HG03457 (cell line): ENCODE measurements around the gene SMARCA1.
"Not testable (repeated sequence)": the region's sequence is repeated elsewhere in the genome, so short reads cannot be mapped to it uniquely, and the experiment has no call there.

Experiments
- ATAC-seq: cut with Tn5 transposase; IDR thresholded peaks from one replicate; pipeline ENCODE4 v1.9.1; 2021; ENCODE audit warnings: moderate number of reproducible peaks; ENCODE audit not compliant: unreplicated experiment

The SMARCA1 gene, protein sequence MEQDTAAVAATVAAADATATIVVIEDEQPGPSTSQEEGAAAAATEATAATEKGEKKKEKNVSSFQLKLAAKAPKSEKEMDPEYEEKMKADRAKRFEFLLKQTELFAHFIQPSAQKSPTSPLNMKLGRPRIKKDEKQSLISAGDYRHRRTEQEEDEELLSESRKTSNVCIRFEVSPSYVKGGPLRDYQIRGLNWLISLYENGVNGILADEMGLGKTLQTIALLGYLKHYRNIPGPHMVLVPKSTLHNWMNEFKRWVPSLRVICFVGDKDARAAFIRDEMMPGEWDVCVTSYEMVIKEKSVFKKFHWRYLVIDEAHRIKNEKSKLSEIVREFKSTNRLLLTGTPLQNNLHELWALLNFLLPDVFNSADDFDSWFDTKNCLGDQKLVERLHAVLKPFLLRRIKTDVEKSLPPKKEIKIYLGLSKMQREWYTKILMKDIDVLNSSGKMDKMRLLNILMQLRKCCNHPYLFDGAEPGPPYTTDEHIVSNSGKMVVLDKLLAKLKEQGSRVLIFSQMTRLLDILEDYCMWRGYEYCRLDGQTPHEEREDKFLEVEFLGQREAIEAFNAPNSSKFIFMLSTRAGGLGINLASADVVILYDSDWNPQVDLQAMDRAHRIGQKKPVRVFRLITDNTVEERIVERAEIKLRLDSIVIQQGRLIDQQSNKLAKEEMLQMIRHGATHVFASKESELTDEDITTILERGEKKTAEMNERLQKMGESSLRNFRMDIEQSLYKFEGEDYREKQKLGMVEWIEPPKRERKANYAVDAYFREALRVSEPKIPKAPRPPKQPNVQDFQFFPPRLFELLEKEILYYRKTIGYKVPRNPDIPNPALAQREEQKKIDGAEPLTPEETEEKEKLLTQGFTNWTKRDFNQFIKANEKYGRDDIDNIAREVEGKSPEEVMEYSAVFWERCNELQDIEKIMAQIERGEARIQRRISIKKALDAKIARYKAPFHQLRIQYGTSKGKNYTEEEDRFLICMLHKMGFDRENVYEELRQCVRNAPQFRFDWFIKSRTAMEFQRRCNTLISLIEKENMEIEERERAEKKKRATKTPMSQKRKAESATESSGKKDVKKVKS

DNA sequence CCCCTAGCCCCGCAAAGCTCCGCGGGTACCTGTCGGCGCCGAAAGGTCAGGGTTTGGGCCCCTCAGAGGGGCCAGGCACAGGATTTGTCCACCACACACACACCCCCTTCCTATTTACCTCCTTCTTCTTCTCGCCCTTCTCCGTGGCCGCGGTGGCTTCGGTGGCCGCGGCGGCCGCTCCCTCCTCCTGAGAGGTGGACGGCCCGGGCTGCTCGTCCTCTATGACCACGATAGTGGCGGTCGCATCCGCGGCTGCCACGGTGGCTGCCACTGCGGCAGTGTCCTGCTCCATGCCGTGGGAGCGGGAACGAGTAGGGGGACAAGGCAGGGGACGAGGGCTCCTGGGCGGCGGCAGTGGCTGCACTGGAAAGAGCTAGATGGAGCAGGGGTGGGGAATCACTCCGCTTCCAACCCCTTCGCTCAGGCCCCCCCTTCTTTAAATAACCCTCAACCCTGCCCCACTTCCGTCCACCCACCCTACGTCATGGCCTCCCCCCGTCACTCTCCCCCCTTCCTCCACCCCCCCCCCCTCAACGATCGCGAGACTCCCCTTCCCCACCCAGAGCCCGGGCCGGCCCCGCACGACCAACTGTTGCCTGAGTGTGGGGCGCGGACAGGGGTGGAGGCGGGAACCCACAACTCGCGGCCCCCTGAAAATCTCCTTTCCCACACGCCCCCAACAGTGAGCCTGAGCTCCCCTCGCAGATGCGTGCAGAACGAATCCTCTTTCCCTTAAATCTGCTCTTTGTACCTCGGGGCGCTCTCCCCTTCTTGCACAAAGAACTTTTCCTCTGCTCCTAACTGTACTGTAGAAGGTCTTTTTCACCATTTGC is at the start of gene SMARCA1:
SMARCA1 (minus strand) TSS at position 412 of the 833 bp plus-strand sequence; CDS start at position 292, 120 bp downstream.
- ATAC-seq, result no peak

DNA sequence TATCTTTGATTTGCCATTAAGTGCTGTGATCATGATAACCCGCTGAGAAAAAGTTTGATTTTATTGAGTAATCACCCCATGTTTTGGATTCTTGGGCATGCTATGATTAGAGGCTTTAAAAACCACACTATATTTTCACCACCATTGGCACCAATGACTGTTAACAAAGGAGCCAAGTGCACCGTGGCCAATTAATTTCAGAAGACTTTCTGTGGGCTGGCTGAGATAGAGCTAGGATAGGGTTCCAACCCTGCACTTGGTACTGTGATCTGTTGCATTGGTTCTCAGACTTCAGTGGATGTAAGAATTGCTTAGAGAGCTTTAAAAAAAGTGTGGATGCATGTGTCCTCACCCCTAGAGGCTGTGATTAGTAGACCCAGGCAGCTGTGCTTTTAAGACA is 49.1 kb upstream of the SMARCA1 start:
- no peak for ATAC-seq

DNA sequence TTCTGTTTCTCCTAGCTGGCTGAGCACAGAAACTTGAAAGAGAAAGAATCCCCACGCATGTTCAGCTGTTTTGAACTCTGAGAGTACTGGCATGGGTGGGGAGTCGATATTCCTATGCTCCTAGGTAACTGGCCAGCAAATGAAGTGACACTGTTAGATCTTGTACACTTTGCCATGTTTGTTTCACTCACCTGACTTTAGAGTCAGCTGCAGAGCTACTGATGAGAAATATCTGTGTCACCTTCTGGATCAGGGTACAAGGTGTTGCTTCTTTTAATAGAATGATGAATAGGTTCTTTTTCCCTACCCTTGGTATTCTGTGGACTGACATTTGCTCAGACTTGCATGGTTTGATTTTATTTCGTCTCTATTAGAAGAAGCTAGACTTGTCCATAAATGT is 45.1 kb upstream of the SMARCA1 start:
- no peak for ATAC-seq

DNA sequence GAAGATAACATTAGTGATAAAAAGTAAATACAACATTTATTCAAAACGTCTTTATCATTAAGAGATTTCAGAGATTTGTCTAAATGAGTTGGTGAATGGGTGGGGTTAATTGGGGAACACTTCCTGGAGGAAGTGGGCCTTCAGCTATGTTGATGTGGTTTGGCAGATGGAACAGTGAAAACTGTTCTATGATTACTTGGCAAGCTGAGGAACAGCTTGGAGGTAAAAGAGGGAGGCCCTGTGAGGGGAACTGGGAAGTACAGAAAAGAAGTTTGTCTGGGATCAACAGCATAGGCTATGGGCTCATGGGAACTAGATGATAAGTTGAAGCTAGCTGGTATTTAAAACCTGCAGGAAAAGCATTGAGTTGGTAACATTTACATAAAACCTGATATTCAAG is 42.8 kb upstream of the SMARCA1 start:
- no peak for ATAC-seq

DNA sequence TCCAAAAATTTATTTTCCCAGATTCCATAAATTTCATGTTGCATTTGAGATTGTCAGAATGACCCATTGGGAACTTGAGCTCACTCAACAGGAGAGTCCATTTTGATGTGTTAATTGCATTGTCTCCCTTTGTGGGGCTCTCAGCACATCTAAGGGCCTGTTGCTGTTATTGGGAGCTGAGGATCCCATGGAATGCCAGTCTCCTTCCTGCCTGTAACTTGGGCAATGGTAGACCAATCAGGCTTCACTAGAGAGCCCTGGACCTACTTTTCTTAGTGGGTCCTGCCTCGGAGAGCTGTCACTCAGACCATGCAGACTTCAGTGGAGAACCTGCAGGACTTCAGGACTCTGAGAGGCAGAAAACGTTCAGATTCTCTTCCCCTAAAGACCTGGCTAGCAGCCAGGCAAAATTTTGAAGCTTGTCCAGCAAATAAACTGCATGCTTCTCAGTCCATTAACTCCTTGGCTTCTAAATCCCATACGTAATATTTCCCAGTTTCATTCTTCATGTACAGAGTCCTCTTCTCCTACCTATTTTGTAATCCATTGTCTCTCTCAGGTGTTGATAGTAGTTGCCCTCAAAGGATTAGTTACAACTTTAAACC is 41.9 kb upstream of the SMARCA1 start:
- no peak for ATAC-seq

DNA sequence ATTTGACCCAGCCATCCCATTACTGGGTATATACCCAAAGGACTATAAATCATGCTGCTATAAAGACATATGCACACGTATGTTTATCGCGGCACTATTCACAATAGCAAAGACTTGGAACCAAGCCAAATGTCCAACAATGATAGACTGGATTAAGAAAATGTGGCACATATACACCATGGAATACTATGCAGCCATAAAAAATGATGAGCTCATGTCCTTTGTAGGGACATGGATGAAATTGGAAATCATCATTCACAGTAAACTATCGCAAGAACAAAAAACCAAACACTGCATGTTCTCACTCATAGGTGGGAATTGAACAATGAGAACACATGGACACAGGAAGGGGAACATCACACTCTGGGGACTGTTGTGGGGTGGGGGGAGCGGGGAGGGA is 41.1 kb upstream of the SMARCA1 start:
- not testable (repeated sequence) for ATAC-seq

DNA sequence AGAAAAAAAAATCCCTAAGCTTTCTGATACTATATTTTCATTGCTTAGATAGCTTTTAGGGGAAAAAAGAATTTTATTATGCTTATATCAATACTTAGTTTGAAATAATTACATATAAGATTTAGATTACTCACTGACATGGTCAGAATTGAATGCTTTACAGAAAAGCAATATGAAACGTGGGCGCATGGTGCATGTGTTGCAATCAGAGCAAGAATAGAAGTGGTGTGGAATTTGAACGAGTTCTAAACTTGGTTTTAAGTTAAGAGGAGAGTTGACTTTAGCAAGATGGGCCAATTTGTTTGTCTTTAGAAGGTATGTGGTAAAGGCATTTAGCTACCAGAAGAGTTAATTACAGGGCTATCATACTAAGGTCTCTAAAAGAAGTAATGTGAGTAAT is 38.2 kb upstream of the SMARCA1 start:
- no peak for ATAC-seq

DNA sequence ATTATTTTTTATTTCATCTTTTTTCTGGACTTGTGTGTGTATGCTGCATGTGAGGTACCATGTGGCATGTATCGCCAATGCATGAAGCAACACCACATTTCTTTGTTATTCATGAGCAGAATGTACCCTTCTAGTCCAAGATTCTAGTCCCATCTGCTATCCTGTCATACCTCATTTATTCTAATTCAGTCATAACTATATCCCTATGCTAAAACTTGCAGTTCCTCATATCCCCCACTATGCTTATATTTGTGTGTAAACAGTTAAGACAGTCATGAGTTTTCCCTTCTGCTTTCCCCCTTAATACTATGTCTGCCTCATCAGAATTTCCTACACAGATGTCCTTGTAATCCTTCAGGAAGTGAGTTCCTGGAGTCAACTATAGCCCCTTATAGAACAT is 36.5 kb upstream of the SMARCA1 start:
- ATAC-seq, result no peak

DNA sequence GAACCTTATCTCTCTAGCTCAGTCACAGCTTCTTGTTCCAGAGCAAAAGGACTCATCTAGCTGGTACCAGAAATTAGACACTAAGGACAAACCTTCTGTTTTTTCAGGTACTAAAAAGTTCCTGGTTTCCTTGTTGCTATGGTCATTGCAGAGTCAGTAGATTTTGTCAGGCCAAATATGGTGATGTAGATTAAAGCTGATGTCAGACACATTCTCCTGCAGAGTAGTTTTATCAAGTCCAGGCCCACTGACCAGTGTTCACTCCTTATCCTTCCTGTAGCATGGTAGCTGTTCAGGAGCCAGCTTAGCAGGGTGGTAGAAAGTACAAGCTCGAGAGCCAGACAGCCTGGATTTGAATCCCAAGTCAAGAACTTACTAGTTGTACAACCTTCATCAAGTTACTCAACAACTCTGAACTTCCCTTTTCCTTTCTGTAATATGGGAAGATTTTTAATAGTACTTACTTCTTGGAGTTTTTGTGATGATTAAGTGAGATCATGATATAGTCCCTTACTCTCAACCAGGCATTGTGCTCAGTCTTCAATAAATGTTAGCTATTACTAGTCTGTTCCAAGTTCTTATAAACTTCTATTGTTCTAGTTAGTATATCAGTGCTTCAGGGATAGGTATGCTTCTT is 34.7 kb upstream of the SMARCA1 start:
- no peak for ATAC-seq

DNA sequence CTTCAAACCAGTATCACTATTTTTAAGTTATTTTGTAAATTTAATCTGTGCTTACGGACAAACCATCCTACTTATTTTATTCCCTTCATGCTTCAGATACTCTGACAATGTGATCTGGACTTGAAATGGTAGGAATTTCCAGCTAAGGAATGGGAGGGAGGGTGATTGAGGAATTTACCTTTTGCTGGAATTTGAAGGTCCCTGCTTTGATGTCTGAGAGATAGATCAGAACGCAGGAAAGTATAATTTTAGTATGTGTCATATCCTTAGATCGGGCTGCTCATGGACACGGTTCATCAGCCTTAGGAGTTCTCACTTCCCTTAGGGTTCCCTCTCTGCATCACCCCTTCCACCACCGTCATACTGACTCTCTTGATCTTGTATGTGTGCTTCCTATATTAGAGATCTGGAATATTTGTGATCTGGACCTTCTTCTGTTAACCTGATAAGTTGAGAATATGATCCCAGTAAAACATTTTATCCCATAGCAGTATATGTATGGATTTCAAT is 33.6 kb upstream of the SMARCA1 start:
- no peak for ATAC-seq

DNA sequence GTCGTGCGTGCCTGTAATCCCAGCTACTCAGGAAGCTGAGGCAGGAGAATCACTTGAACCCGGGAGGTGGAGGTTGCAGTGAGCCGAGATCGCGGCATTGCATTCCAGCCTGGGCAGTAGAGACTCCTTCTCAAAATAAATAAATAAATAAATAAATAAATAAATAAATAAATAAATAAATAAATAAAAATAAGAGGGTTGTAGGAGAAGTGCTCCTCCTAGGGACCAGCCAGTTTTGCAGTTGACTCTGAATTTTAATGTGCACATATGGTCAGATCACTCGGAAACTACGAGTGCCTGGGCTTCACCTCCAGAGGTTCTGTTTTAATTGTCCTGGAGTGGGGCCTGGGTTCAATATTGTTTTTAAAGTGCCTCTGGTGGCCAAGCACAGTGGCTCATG is 31.5 kb upstream of the SMARCA1 start:
- not testable (repeated sequence) for ATAC-seq

DNA sequence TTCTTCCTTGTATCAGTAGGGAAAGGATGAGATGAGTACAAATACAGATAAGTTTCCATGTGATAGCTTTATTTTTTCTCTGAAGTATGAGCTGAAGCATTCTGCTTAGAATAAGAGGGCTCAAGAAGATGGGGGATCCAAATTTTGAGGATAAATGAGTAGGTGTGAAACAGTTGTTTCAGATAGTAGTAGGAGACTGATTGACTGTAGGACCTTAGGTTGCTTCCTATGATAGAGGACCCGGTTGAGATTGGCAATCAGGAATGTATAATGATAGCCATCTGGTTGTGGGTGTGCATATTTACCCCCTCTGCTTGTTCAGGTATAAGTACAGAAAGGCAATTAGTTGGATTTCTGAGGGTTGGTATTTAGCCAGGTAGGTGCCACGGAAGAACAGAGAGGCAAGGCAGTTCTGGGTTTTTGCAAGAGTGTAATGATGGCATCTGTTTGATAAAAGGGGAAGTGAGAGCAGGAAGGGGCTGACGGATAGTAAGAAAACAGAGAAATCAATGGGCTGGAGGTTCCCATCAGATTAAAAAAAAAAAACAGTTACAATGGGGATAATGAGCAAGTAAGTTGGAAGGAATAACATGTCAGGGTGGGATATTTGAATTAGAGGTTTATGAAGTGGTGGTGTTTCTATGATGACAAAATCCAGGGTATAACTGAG is 30.5 kb upstream of the SMARCA1 start:
- peak; percentile 94 for ATAC-seq

DNA sequence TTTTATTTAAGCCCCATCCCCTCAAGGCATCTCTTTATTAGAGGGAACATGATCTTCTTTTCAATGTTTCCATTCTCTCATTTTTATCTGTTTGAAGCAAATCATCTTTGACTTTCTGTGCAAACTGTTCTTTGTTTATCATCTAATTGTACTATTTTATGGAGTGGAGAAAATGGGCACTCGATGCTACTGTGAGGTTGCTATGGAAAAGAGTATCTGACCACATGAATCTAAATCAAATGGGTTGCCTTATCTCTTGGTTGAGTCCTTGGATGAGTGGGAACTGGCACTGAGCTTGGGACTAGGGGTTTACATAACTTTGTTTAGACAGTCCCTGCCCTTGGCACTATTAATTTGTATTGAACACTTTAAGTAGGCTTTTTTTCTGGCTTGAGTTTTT is 25.8 kb upstream of the SMARCA1 start:
- no peak for ATAC-seq

DNA sequence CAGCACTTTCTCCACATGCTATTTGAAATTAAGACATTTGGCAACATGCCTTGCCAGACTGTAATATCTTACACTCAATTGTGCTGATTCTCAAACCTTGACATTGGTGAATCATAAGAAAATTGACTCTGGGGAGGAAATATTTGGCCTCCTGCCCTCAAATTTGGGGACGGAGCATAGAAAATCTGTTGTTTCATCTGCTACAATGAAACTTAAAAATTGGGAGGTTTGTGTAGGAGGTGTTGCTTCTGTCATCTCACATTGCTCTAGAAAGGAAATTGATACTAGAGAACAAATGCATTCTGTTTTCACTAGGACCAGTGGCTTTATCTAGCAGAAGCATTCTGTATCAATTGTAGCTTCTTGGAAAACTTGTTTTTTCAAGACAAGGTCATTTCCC is 22.1 kb upstream of the SMARCA1 start:
- no peak for ATAC-seq

DNA sequence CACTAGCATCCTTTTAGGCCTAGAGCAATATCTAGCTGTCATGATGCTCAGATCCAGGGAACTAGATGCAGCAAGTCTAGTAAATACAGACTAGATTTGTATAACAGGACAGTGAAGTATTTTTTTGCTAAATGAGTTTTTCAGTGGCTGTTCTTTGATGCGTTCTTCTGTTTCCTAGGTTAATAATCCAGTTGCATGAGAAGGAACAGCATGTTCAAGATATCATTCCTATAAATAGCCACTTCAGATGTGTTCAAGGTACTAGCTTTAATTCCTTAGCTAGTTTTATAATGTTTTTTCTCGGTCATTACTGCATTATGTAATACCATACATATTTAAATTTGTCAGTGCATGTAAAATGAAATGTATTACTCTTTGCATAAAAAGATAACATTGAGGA is 21.5 kb upstream of the SMARCA1 start:
- ATAC-seq, result no peak

DNA sequence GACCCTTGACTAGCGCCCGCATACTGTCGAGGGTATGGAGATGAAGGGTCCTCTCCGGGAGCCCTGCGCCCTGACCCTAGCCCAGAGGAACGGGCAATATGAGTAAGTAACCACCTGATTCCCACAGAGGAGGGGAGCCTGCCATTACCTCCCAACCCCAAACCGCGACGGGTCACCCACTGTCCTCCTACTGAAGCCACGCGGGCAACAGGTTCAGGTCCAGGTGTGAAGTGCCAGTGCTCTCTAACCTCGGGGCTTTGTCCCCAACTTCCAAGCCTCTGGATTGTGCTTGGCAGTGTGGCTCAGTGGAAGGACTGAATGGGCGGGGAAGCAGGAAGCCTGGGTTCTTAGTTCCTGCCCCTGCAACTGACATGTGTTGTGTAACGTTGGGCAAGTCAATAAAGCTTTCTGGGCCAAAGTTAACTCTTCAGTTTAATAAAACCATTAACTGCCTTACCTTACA is 17.5 kb upstream of the SMARCA1 start:
- ATAC-seq, result no peak

DNA sequence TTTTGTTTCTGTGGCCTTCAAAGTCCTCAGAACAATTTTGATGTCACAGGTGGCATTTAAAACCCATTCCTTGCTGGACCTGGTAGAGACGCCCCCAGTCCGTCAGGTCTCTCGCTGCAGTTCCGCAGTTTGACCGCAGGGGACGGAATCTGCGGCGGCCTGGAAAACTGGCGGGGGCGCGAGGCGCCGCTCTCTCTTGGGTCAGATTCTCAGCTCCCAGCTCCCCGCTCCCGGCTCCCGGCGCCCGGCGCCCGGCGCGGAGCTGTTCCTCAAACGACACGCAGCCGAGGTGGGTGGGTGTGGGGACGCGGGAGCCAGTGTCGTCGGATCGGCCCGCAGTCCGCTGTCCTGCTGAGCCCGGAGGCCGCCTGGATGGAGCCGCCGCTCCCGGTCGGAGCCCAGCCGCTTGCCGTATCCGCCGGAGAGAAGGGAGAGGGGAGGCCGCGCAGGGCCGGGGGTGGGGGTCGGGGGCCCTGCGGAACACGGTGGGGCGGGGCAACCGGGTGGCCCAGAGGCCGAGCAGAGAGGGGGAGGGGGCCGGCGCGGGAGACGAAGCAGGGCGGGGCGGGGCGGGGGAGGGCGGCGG is 16.9 kb upstream of the SMARCA1 start, which contains the start of gene OCRL:
OCRL (plus strand) TSS at position 192 of the 586 bp plus-strand sequence; CDS start at position 373, 181 bp downstream.
- peak; percentile 97 for ATAC-seq

DNA sequence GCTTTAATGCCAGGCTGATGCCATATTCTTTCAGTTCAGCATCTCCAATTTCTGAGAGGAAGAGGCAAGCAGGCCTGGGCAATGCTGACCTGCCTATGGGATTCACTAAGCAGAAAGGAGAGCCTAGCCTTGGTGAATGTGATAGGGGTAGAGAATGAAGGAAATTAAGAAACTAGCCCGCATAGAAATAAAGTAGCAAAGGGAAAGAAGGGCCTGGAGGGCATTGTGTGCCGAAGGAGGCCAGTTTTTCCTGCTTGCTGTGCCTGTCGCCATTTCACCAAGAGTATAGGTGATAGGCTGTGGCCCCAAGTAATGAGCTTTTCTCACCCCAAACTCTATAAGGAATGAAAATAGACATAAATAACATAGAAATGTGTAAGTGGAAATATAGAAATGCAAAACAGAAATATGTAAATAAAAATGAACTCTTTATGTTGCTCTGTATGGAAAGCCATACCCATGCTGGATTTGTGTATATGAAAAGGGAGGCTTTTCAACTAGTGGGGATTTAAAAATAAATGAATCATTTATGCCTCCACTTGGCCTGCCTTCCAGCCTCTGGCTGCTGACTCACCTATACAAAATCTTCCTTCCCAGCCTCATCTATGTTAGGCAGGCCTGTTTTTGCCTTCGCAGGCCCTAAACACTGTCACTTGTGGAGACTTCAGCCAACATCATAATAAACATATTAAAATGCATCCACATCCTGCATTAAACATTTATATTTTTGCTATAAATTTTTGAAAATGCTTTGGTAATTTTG is 11.7 kb upstream of the SMARCA1 start:
- ATAC-seq, result no peak
